Hematopoietic multipotent progenitor cell (in vitro differentiated cells): Measurements from ENCODE around the gene OGFRL1. TPM values are rescaled to one million over a fixed set of nuclear protein-coding genes. Genes with fewer than 3 reads are reported as not detected.
"Not testable (repeated sequence)": the region's sequence is repeated elsewhere in the genome, so short reads cannot be mapped to it uniquely, and the experiment has no call there.

Experiments
- DNase-seq, 3 donors: peaks; one replicate each; pipeline ENCODE4 v3.0.0-alpha.2; 2011 to 2015; ENCODE audit warnings: low read depth in 2 of 3, low spot score in 2 of 3
- total RNA-seq: library from RNA; depleted of rRNA; stranded (reverse); fragments of >200 nt; gene quantifications from one replicate; pipeline ENCODE4 v1.2.3, GENCODE V29; 2012

The OGFRL1 gene
- total RNA-seq: 4.0 TPM

DNA sequence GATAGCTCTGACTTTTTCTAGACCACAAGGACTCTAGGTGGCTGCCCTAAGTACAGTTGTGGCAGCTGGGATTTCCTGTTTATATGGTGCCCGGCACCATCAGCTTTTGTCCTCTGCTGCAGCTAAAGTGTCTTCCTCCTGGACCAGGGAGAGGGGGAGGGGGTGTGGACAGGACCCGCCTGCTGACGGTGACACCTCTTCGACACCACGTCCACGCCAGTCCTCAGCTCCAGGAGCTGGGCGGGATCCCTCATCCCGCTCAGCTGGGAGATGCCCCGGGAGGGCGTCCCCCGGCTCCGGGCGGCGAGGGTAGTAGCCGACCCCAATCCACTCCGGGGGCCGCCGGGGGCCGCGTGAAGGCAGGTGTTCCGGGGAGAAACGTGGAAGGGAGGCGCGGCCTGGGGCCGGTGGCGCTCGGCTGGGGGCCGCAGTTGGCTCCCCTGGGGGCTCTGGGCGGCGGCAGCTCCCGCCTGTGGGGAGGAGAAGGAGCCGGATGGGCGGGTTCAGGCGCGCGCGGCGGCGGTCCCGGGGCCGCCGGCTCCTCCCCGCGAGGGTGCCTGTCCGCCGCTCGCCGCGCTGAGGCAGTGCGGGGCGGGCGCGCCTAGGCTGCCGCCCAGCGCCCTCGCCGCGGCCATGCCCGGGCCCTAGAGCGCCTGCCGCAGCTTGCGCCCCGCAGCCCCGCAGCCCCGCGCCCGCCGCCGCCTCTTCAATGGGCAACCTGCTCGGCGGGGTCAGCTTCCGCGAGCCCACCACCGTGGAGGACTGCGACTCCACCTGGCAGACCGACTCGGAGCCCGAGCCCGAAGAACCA is at the start of gene OGFRL1:
TSS of gene OGFRL1 (plus strand) at position 584 of the 811 bp plus-strand sequence. CDS start at position 710, 126 bp downstream.
- DNase-seq: peak; percentile 29 to 83 (median 79)

DNA sequence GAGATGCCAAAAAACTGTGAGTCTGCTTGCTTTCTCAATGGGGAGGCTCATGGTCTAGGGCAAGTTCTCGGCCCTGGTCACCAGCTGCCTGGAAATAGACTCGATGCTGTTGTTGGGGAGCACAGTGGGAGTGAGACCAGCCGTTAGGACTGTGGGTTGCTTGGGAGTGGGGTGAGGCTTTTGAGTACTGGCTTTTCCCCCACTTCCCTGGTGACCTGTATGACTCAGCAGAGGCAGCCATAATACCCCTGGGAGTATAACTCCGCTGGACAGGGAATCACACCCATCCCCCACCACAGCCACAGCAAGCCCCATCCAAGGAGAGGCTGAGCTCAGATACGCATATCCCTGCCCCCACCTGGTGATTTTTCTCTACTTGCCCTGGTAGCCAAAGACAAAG is 48.9 kb upstream of the OGFRL1 start:
- no peak for DNase-seq

DNA sequence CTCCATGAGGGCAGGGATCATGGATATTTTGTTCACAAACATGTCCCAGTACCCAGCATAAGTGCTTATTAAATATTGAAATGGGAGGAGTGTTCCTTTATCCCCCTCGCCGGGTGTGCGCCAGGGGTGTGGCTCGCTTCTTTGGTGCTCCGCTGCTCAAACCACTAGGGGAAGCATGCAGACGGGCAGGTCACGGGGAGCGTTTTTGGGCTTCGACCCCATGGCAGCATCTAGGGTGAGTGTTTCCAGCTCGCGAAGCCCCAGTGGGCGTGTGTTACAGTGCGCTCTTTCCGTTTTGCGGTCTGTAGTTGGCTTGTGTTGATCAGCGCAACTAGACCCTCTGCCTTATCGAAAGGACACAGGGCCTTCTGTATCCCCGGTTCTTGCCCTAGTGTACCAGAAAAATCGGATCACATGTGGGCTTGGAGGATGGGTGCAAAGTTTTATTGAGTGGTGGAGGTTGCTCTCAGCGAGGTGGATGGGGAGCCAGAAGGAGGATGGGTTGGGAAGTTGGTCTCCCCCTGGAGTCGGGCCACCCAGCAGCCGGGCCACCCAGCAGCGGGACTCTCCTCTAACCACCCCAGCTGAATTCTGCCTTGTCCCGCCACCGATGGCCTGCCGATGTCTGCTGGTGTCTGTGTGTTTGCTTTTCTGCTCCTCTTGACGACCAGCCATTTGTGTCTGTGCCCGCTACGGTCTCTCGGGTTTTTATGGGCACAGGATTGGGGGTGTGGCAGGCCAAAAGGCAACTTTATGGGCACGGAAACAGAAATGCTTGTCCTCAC is 43.2 kb upstream of the OGFRL1 start:
- no peak for DNase-seq

DNA sequence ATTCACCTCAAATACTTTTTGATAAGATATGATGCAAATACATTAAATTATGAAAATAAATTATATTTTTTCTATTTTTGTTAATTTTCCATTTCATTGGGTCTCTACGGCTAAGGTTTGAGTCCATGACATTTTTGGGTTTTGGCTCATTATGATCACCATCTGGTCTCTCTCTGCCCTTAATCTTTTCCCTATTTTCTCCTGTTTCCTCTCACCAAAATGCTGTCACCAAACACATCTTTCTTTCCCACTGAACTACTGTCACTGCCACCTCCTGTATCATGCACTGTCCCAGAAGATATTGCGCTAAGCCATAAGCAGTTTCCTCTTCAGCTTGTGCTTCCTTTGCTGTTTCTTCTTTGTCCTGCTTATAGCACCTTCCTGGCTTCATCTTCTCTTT is 42.0 kb upstream of the OGFRL1 start:
- no peak for DNase-seq

DNA sequence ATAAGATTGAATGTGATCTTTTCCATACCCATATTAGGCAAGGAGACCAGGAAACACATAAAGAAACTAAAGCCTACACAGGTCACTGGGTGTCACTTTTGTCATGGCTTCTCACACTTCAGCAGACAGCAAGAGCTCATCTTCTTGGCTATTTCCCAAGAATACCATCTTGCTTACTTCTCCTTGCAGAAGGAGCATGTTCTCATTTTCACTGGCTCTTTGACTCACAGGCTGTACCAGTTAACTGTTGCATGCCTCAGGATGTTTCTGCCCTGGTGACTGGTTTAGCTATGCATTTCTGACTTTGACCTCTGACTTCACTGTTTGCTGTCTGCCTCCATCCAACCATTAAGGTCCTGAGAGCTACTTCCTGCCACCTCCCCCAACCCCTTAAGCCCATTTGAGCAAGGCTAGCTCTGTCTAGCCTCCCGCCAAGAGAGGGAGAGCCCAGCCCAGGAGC is 40.3 kb upstream of the OGFRL1 start:
- no peak for DNase-seq

DNA sequence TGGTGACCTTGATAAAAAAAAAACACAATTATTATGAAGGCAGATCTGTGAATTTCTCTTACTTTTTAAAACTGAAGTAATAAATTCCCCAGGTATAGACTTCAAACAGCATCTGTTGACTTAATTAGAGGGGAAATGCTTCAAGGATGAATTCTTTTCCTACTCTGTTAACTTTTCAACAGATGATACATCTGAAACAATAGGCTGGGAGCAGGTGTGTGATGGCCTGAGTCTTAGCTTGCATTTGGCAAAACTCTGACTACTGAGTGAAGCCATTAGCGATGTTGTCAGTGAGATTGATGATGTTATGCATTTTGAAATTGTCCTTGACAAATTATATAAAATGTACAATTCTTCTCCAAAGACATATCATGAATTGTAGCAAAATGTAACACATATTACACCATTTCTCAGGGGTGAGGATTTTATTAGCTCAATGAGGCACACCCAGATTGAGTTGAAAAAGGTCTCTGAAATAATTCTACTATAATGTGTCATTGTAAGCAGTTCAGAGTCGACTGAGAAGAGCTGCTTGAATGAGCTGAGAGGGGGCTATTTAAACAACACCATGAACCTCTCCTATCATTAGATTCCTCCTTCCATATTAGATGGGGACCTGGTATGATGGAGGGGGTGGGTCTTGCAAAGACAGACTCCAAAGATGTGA is 39.6 kb upstream of the OGFRL1 start:
- DNase-seq: no peak

DNA sequence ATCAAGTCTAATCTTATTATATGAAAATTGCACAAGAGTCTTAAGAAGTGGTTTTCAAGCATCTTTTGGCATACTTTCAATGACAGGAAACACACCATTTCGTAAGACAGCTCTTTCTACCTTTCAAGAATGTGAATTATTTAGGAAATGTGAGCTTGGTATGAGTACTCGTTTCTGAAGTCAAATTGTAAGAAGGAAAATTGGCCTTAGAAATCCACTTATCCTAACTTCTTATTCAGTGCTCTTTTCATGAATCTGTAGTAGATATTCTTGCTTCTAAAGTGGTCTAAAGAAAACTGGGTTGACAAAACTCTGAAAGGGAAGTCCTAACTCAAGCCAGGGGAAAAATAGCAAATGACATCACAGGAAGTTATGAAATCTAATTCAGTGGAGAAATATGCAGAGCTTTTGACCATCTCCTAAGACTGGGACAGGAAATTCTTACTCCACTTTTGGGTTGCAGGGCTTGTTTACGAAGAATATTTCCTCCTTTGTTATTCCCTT is 38.5 kb upstream of the OGFRL1 start:
- peak in 1 of 3 donors; percentile 15 for DNase-seq

DNA sequence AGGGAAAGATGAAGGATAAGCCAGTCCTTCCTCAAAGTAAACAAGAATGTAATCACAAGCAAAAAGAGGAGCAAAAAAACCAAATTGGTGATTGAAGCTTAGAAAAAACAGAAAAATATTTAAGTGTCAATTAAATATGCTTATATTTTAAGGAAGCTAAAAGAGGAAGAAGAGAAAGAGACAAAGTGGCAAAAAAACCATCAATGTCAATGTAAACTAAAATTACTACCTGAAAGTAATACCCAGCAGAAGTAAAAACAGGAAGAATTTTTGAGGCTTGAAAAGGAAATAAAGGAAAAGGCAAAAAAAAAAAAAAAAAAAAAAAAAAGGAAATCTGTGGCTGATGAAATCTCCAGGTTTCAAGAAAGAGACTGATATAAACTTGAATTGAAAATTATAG is 36.2 kb upstream of the OGFRL1 start:
- DNase-seq: peak in 1 of 3 donors; percentile 47

DNA sequence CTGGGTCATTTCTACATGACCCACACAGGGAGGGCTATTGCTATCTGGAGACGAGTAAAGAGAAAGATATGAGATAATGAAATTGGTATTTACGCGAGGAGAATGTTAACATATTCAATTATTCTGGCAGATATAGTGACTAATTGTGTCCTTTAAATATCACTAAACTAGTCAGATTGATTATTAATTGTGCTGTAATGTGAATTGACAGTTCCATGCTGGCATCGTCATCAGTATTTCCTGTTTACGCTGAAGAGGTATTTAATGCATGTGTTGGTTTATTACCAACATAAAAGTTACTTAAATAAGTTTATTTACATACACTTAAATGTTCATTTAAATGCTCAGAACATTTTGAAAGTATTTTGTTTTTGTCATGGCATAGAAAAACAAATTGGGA is 35.7 kb upstream of the OGFRL1 start:
- DNase-seq: no peak

DNA sequence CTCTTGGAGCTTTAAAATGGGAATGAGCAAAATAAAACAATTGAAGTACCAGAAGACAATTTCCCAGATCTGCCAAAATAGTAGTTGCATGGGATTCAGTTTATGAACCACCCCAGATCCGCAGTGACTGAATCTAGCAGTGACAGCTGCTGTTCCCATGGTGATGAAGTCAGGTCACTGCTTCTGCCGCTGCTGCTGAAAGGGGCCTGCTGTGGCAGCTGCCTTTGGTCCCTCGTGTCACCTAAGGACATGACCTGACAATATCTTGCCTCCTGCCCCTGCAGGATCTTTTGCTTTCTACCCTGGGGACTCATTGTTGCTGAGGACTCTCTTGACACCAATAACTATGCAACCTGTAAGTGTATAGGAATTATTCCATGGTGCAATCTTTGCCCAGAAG is 34.3 kb upstream of the OGFRL1 start:
- DNase-seq: no peak

DNA sequence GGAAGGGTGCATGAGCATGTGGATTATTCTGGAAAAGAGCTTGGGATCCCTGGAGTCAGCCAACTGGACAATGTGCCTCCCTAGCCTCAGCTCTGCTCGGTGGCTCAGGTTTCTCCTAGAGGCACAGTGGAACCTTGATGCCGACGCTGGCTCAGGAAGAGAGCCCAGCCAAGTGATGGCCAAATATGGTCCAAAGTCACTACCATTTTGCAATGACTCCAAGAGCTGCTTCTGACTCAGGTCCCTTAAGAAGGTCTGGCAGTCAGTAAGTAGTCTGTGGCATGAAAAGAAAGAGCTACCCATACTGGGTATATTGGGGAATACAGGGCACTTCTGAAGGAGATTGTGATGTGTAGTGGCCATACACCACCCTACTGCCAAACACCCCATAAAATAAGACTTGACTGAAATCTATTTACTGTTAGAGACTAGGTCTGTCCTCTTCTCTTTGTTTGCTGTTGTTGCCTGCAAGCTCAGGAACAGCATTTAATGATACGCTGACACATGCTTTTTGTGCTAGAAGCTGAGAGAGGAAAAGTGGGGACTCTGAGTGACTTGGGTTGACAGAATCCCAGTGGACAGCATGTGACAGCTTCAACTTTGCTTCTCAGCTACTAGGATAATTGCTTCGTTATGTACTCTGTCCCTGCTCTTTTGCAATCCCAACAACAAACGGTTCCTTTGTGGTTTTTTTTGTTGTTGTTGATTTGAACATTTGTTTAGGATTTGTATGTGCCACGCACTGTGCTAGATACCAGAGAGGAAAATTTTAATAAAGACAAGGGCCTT is 30.3 kb upstream of the OGFRL1 start:
- no peak for DNase-seq

DNA sequence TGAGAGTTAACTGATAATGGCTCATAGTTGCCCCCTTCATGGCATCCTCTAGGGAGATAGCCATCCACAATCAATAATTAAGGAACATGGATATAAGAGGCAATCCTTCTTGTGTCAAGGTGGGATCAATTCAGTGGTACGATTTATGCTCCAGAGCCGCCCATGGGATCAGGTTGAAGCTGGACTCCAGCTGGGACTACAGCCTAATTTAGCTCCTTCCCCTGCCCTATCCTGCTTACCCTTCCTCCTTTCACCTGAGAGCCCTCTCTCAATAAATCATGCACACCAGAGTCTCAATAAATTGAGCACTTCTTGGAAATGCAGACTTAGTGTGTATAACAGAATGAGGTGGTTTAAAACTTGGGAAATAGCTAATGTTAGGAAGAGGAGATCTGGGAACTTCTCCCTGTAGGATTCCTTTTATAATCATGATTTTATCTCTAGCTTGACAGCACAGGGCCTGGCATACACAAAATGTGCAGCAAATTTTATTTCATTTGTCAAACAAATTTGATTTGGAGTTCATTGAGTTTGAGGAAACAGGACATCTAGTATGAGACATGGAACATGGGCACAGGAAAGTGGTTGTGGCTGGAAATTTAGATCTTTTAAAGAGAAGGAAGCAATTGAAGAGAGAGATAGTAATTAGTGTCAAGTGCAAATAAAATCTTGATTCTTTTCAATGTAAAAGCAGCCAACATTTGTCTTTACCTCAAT is 28.6 kb upstream of the OGFRL1 start:
- no peak for DNase-seq

DNA sequence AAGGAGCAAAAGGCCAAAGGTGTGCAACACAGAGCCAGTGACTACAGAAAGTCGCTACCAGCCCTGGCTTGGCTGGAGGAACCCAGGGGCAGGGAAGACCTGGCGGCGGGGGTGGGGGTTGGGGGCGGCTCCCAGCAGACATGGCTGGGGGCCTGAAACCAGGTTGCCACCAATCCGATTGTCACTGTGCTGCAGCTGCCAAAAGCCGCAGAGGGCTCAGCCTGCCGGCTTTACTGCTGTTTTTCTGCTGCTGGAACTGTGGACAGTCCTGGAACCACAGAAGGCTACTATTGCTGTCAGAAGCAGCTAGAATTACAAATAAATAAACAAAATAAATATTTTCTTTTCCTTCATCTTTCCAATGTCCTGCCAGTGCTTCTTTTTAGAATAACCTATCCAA is 25.7 kb upstream of the OGFRL1 start:
- no peak for DNase-seq

DNA sequence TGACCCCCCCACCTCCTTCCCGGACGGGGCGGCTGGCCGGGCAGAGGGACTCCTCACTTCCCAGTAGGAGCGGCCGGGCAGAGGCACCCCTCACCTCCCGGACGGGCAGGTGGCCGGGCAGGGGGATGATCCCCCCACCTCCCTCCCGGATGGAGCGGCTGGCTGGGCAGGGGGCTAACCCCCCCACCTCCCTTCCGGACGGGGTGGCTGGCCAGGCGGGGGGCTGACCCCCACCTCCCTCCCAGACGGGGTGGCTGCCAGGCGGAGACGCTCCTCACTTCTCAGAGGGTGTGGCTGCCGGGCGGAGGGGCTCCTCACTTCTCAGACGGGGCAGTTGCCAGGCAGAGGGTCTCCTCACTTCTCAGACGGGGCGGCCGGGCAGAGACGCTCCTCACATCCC is 22.2 kb upstream of the OGFRL1 start:
- not testable (repeated sequence) for DNase-seq

DNA sequence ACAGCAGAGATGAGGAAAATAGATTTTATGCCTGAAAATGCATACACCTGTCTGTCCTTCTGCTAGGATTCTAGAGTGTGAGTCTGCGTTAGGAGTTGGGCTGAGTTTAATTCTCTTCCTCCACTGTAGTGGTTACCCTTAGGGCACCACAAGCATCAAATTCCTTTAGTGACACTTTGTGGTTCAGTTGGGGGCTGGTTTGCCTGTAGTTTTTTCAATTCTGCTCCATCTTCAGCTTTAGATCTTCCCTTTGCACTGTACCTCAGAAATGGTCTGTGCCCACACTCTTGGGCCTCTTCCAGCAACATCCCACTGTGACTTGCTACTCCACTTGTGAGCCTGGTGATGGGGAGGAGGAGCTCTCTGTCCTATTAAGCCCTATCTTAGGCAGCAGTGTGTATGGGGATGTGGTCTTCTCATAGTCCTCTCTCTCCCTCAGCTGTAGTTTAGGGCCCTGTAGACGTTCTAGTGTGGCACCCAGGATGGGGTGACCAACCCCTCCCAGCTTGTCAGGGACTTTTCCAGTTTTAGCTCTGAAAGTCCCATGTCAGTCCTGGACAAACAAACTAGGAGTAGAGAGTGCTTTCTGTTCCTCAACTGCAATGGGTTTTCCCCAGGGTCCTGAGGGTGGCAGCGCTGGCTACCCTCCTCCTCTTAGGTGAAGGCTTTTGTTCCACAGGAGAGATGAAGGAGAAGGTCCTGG is 19.7 kb upstream of the OGFRL1 start:
- peak in 1 of 3 donors; percentile 29 for DNase-seq

DNA sequence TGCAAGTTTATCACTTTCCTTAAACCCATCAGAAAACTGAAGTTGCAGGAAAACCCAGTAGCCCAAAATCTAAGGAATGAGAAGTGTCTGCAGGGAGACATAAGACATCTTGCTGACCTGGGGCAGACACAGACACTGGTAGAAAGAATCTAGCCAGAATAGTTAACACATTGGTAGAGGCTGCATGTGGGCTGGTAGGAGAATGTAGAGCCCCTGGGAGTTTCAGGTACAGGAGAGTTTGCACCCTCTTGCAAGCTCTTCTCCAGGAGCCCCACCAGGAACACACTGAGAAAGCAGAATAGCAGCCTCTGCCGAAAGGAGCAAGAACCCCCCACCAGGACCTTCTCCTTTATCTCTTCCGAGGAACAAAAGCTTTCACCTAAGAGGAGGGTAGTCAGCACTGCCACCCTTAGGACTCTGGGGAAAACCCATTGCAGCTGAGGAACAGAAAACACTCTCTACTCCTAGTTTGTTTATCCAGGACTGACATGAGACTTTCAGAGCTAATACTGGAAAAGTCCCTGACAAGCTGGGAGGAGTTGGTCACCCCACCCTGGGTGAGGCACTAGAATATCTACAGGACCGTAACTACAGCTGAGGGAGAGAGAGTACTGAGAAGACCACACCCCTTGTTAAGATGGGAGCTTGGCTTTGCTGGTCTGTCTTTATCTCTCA is 10.5 kb upstream of the OGFRL1 start:
- no peak for DNase-seq

DNA sequence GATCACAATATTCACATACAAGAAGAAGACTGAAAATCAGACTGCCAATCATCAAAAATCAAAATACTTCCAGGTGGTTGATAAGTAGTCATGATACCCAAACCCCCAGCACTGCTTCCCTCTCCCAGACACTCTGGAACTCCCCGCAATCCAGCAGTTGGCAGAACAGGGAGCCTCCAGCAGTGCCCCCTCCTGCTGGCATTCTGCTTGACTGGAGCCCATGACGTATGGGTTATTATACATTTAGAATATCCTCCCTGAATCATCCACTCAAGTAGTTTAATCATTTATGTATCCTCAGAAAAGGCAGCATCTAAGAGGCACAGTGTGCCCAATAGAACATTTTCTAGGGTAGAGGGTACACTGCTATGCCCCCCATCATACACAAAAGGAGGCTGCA is 9.3 kb upstream of the OGFRL1 start:
- no peak for DNase-seq

DNA sequence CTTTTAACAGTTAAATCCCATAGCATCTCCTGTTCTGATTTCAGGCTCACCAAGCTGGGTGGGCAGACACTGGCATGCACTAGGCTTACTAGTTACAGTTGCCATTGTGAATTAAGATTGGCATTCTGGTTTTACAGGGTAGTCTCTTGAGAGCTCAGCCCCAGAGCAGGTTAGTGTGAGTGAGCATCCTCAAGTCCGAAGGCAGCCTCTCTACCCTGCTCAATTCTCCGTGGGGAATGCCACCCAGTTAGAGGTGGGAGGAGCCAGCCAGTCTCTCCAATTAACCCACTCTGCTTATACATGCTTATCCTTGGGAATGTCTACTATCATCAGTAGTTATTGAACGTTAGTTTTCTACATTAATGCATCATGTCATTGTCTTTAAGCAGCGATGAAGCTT is 8.9 kb upstream of the OGFRL1 start:
- no peak for DNase-seq

DNA sequence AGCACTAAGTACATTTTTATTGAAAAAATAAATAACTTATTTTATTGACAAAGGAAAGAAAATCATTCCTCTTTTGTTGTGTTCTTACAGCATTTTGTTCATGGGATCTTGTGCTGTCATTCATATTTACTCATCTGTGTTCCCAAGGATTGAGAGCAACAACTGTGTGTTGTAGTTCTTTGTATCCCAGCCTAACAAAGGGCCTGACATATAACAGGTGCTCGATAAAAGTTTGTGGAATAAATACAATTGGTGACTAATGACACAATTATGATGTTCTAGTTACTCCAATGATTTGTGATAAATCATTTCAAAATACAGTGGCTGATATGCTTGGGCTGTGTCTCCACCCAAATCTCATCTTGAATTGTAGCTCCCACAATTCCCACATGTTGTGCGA is 7.9 kb upstream of the OGFRL1 start:
- DNase-seq: no peak
